GM18951 (cell line): ENCODE data around the gene KIFC3.
"Not testable (repeated sequence)": the region's sequence is repeated elsewhere in the genome, so short reads cannot be mapped to it uniquely, and the experiment has no call there.

ENCODE experiments used
- POLR2A ChIP-seq: IDR thresholded peaks from 4 replicates; pipeline ENCODE4 v1.6.1; 2011; ENCODE audit warnings: mild to moderate bottlenecking; ENCODE audit not compliant: insufficient read length, insufficient read depth; ENCODE audit errors: extremely low read depth
- in situ Hi-C: fragments of 300-500 bp; cut with MboI; formaldehyde crosslinking; loops from one replicate; pipeline ENCODE4 v1.12.0; 2022; ENCODE audit warnings: low sequenced_read_pairs, mixed read lengths, inconsistent platforms; ENCODE audit not compliant: unreplicated experiment

KIFC3 gene

GRCh38 chr16:57805176-57805575, 2.9 kb upstream of the KIFC3 start:
- in situ Hi-C loops: no loop called here
- TF ChIP-seq POLR2A: no peak

- TF ChIP-seq POLR2A: no peak
- in situ Hi-C loops: no loop called here
Observed at GRCh38 chr16:57804111-57804837, 2.0 kb upstream of the KIFC3 start.

GRCh38 chr16:57803134-57803990, 1.1 kb upstream of the KIFC3 start:
- in situ Hi-C loops: no loop called here
- TF ChIP-seq POLR2A: no peak

- in situ Hi-C loops: no loop called here
Observed at GRCh38 chr16:57801809-57802340, 416 bp downstream of the KIFC3 start.

GRCh38 chr16:57801098-57801808, 1.0 kb downstream of the KIFC3 start:
- TF ChIP-seq POLR2A: no peak
- in situ Hi-C loops: no loop called here

More at GRCh38 chr16:57801809-57802340, 416 bp downstream of the KIFC3 start:
- TF ChIP-seq POLR2A: no peak

GRCh38 chr16:57800200-57801097, 1.8 kb downstream of the KIFC3 start:
- no peak for TF ChIP-seq POLR2A
- in situ Hi-C loops: no loop called here

- TF ChIP-seq POLR2A: no peak
- in situ Hi-C loops: no loop called here
Observed at GRCh38 chr16:57799600-57800199, 2.6 kb downstream of the KIFC3 start.

- in situ Hi-C loops: no loop called here
- no peak for TF ChIP-seq POLR2A
Observed at GRCh38 chr16:57798953-57799599, 3.2 kb downstream of the KIFC3 start.

GRCh38 chr16:57798267-57798810, 4.0 kb downstream of the KIFC3 start:
- in situ Hi-C loops: no loop called here
- TF ChIP-seq POLR2A: no peak

GRCh38 chr16:57797526-57798266, 4.6 kb downstream of the KIFC3 start:
- TF ChIP-seq POLR2A: no peak
- in situ Hi-C loops: no loop called here

- in situ Hi-C loops: no loop called here
- TF ChIP-seq POLR2A: no peak
Observed at GRCh38 chr16:57797216-57797525, 5.1 kb downstream of the KIFC3 start.

- in situ Hi-C loops: not testable (repeated sequence)
Observed at GRCh38 chr16:57796014-57796413, 6.3 kb downstream of the KIFC3 start.
